Activated naive CD4-positive, alpha-beta T cell treated with anti-CD3 and anti-CD28 coated beads, Interleukin-2, amount 50 U/mL, for 24 hours (primary cell): ENCODE results near the gene PXMP4.

ENCODE experiments used
- H3K27ac Mint-ChIP-seq: one replicate; pipeline ENCODE4 v1.8.0; 2021; ENCODE audit warnings: mild to moderate bottlenecking, mixed read lengths
- H3K27me3 Mint-ChIP-seq: one replicate; pipeline ENCODE4 v1.8.0; 2021; ENCODE audit warnings: mixed read lengths
- H3K36me3 Mint-ChIP-seq: one replicate; pipeline ENCODE4 v1.8.0; 2021; ENCODE audit warnings: mixed read lengths
- H3K4me1 Mint-ChIP-seq: one replicate; pipeline ENCODE4 v1.8.0; 2021; ENCODE audit warnings: mixed read lengths
- H3K4me3 Mint-ChIP-seq: one replicate; pipeline ENCODE4 v1.8.0; 2021; ENCODE audit warnings: mild to moderate bottlenecking, mixed read lengths
- H3K9me3 Mint-ChIP-seq: one replicate; pipeline ENCODE4 v1.8.0; 2021; ENCODE audit warnings: mixed read lengths

The PXMP4 gene

DNA sequence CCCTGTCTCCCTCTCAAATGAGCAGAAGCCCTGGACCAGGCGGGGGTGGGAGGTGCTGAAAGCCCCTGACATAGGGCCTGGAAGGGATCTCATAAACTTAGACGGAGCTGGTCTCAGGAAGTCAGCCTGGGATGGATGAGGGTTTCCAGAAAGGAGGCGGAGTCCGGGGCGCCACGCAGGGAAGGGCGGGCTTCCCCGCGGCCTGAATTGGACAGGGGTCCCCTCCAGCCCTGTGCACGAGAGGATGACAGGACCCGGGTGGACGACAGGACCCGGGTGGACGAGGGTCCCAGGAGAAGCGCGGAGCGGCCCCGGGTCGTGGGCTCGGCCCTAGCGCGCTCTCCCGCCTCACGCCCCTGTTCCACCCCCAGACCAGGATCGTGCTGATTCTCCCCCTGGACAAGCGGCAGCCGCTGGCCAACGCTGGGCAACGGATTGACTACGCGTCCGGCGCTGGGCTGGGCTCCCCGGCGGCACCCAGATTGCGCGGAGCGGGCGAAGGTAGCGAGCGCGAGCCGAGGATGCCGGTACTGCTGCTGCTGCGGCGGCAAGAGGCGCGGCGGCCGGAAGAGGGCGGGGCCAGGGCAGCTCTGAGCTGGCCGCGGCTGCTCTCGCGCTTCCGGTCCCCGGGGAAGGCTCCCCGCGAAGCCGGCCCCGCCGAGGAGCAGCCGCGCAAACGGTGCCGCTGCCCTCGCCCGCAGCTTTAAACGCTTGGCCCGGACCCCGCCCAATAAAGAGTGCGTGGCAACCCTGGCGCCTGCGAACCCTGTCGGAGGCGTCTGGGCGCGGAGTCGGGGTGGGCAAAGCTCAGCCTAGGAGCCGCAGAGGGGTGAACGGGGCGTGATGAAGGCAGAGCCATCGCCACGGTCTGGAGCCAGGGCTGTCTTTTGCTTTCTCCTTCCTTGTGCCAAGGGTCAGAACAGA lies 56.7 kb downstream of the PXMP4 start:
- peaks cover 29% of the 10 kb centered on the region for H3K4me1 Mint-ChIP-seq
- no peaks in the 10 kb centered on the region for H3K9me3 Mint-ChIP-seq
- H3K27ac Mint-ChIP-seq = peak overlapping the region; percentile 88
- H3K36me3 Mint-ChIP-seq = no peaks in the 10 kb centered on the region
- H3K4me3 Mint-ChIP-seq = peak overlapping the region; percentile 88
- no peaks in the 10 kb centered on the region for H3K27me3 Mint-ChIP-seq

DNA sequence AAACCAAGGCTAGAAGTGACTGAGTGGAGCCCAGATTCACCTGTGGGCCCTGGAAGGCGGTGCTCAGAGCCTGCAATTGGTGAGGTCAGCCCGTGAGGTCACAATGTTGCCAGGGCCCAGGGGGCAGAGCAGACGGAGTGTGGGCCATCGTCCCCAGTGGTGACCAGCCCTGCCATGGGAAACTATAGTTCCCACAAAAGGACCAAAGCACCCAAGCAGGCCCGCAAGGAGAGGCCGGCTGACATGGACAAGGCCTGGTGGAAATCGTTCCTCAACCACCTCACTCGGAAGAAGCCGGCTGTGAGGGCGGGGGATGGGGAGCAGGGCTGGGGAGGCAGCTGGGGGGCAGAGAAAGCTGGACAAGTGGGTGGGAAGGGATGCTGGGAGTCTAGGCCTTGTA lies 57.9 kb downstream of the PXMP4 start, which contains the start of gene C20orf144:
Gene C20orf144, plus strand, starts transcription at position 156 of the 400 bp plus-strand sequence. Its CDS starts 19 bp downstream, at position 175.
- H3K27ac Mint-ChIP-seq = peak within 1 kb of the TSS; percentile 77
- peak within 1 kb of the TSS; percentile 88 for H3K4me3 Mint-ChIP-seq
- H3K27me3 Mint-ChIP-seq = no peaks in the 10 kb centered on the region
- peaks cover 26% of the 10 kb centered on the region for H3K4me1 Mint-ChIP-seq
- no peaks in the 10 kb centered on the region for H3K36me3 Mint-ChIP-seq
- H3K9me3 Mint-ChIP-seq = no peaks in the 10 kb centered on the region

DNA sequence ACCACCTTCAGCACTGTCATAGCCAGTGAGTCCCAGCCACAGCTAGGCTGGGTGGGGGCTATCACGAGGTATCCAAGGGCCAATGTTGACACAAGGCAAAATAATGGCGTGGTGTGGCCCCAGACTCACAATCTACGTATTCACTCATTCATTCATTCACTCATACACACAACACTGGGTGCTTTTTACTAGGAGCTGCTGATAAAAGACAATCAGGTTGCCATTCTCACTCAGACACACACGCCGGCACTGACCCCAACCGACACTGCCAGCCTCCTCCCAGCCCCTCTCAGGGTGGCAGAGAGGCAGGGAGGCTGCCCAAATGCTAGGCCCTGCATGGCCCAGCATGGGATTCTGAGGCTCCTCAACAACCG lies 59.4 kb downstream of the PXMP4 start:
- no peak overlapping the region for H3K4me3 Mint-ChIP-seq
- H3K27ac Mint-ChIP-seq = no peak overlapping the region
- H3K27me3 Mint-ChIP-seq = no peaks in the 10 kb centered on the region
- H3K9me3 Mint-ChIP-seq = no peaks in the 10 kb centered on the region
- peaks cover 20% of the 10 kb centered on the region for H3K4me1 Mint-ChIP-seq
- H3K36me3 Mint-ChIP-seq = no peaks in the 10 kb centered on the region

DNA sequence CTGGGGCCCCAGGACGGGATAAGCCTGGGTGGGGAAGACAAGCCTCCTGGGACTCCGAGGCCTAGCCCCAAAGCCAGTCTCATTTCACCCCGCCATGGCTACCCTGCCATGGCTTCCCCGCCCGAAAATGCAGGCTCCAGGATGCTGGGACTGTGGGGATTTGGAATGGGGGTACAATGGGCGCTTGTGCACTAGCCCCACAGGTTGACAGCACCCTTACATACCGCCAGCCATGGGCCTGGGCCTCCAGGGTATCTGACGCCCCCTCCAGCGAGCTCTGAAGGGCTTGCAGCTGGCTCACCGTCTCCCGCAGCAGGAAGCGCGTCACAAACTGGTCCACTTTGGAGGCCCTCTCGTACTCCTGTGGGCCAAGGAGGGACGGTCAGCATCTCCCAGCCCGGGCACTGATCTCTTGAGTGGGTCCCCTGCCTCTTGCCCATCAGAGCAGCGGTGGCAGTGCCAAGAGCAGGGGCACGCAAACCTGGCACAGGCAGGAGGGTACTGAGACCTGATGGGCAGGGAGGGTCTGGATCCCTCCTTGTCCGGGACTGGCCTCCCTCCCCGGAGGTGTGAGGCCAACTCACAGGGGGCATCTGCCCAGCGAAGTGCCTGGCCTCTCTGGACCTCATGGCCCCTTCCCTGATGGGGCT lies 60.0 kb downstream of the PXMP4 start:
- no peak overlapping the region for H3K4me3 Mint-ChIP-seq
- no peaks in the 10 kb centered on the region for H3K36me3 Mint-ChIP-seq
- H3K4me1 Mint-ChIP-seq = peaks cover 16% of the 10 kb centered on the region
- no peaks in the 10 kb centered on the region for H3K9me3 Mint-ChIP-seq
- no peaks in the 10 kb centered on the region for H3K27me3 Mint-ChIP-seq
- H3K27ac Mint-ChIP-seq = no peak overlapping the region

DNA sequence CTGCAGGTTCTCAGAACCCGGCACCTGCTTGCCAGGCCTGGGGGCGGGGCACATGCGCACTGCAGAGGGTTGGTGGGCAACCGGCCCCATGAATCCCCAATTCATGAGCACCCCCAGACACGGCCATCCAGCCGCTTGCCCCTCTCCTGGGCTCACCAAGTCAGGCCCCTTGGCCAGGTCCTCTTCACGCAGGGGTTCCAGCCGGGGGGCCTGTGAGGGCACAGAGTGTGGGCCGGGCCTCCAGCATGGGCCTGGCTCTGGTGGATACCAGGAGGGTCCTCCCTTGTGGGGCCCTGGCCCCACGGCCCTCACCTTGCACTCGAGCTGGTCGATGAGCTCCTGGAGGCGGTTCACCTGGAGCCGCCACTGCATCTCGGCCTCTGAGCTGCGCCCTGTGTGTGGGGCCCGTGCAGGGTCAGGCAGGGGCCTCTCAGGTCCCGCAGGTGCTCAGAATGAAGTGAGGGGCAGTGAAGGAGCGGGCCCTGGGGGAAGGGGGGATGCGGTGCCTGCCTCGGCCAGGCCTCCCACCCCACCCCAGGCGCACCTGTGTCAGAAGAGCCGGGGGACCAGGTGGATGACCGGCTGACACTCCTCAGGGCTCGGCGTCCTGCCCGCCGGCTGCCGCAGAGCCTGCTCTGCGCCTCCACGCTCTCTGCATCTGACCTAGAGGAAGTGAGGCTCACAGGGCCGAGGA lies 60.6 kb downstream of the PXMP4 start:
- Mint-ChIP-seq H3K9me3 (no peaks in the 10 kb centered on the region), H3K27ac (no peak overlapping the region), H3K4me3 (no peak overlapping the region), H3K4me1 (peaks cover 9% of the 10 kb centered on the region), H3K36me3 (no peaks in the 10 kb centered on the region), H3K27me3 (no peaks in the 10 kb centered on the region)

DNA sequence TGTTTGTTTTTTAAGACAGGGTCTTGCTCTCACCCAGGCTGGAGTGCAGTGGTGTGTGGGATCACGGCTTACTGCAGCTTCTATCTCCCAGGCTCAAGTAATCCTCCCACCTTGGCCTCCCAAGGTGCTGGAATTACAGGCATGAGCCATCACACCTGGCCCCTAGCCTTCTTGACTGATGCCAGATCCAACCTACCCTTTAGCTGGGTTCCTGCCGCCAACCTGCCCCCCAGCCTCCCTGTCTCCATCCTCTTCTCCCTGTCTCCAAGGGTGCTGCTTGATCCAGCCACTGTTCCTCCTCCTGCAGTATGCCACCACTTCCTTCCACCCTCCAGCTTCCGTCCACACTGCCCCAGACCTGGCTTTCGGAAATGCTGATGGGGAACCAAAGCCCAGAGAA lies 61.2 kb downstream of the PXMP4 start:
- H3K9me3 Mint-ChIP-seq = no peaks in the 10 kb centered on the region
- H3K27me3 Mint-ChIP-seq = no peaks in the 10 kb centered on the region
- no peak overlapping the region for H3K27ac Mint-ChIP-seq
- H3K4me1 Mint-ChIP-seq = peaks cover 6% of the 10 kb centered on the region
- H3K4me3 Mint-ChIP-seq = no peak overlapping the region
- no peaks in the 10 kb centered on the region for H3K36me3 Mint-ChIP-seq

DNA sequence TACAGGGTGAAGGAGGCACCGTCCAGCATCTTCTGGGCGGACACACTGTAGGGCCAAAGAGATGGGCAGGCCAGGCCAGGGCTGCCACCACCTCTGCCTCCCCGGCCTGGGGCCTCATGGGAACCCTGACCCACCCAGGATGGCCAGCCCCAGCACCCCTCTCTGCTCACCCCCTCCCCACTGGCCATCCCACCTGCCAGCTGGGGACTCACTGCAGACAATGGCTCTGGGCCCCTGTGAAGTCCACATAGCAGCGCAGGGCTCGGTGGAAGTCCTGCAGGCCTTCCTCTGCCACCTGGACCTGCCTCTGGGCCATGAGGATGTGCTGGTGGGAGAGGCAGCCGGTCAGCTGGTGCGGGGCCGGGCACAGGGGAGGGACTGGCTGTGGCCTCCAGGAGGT lies 61.6 kb downstream of the PXMP4 start:
- peaks cover 7% of the 10 kb centered on the region for H3K4me1 Mint-ChIP-seq

DNA sequence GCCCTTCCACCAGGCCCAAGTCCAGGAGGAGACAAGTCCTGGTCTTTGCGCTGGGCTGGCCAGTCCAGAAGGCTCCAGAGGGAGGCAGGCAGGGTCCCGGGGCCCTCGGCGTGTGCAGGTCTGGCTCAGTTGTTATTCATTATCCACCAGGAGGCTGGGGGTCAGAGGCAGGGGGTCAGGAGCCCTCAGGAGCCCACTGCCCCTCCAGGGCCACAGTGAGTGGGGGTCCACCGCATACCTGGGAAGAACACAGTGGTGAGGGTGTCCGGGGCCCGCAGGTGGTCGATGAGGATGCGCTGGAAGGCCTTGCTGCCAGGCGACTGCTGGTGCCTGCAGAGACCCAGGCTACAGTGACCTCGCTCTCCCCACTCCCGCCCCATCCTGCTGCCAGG lies 62.4 kb downstream of the PXMP4 start:
- Mint-ChIP-seq H3K27ac (no peak overlapping the region), H3K4me3 (no peak overlapping the region), H3K36me3 (no peaks in the 10 kb centered on the region), H3K27me3 (no peaks in the 10 kb centered on the region), H3K9me3 (no peaks in the 10 kb centered on the region), H3K4me1 (peaks cover 9% of the 10 kb centered on the region)

More for the DNA sequence above, 61.6 kb downstream of the PXMP4 start:
- H3K9me3 Mint-ChIP-seq = no peaks in the 10 kb centered on the region
- H3K27me3 Mint-ChIP-seq = no peaks in the 10 kb centered on the region
- H3K36me3 Mint-ChIP-seq = no peaks in the 10 kb centered on the region
- H3K4me3 Mint-ChIP-seq = no peak overlapping the region
- H3K27ac Mint-ChIP-seq = no peak overlapping the region

DNA sequence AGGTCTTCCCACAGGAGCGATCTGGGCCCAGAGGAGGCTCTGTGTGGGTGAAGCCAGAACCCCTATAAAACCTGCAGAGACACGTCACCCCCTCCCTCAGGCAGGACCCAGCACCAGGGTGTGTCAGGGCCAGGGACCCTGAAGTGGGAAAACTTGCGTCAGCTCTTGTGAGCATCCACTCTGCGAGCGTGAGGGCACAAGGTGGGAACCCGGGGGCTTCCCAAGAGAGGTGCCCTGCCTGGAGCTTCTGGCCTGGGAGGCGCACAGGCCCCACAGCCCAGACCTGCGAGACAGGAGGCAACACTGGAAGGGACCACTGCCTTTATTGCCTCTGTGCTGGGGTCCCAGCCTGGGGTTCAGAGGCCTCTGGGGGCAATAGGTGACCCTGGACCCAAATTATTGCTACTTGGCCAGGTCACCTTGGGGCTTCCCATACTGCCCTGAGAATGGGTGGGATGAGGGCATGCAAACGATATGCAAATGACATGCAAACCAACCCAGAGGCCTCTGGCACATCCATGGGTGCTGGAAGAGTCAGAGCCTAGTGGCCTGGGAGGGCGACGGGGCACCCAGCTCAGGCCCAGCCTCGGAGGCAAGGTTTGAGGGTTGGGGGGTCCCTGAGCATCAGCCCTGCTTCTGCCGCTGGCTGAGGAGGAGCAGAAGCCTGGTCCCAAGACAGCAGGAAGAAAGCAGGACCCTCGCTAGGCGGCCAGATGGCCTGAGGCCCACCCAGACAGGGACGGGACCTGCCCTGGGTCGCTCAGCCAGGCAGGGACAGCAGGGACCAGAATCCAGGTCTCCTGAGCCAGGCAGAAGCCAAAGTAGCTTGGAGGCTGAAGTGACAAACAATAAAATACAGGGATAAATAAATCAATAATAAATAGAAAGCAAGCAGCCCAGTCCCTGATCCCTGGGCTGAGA lies 63.1 kb downstream of the PXMP4 start:
- peaks cover 10% of the 10 kb centered on the region for H3K4me1 Mint-ChIP-seq
- H3K27ac Mint-ChIP-seq = no peak overlapping the region
- H3K4me3 Mint-ChIP-seq = no peak overlapping the region
- H3K36me3 Mint-ChIP-seq = no peaks in the 10 kb centered on the region
- H3K27me3 Mint-ChIP-seq = no peaks in the 10 kb centered on the region
- no peaks in the 10 kb centered on the region for H3K9me3 Mint-ChIP-seq

DNA sequence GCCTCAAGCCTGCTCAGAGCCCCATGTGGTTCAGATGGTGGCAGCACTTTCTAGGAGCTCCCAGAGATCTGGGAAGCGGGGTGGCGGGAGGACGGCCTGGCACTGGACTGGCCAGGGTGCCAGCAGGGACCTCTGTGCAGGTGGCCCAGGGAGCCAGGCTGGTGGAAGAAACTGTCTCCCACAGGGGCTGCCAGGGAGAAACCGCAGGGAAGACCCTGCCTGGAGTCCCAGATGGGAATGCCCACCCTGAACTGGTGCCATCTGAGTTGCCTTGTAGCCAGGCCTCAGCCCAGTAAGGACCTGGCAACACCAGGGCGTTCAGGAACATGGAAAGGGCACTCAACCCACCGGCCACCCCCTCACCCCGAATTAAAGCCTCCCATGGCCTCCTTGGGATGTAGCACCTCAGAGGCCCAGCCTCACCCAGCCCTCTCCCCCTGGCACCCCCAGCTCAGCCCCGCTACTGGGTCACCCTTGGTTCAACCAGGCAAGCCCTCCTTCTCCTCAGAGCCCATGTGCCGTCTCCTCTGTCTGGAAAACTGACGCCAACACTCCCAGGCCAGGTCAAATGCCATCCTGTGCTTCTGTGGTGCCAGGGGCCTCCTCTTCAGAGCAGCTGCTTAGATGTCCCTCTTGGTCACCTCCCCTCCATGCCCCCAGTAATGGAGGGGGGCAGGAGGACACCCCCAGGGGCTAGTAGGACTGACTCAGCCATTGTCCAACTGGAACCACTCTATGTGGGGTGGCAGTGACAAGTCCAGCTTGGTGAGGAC lies 63.9 kb downstream of the PXMP4 start:
- Mint-ChIP-seq H3K4me1 (peaks cover 10% of the 10 kb centered on the region), H3K27ac (no peak overlapping the region)

DNA sequence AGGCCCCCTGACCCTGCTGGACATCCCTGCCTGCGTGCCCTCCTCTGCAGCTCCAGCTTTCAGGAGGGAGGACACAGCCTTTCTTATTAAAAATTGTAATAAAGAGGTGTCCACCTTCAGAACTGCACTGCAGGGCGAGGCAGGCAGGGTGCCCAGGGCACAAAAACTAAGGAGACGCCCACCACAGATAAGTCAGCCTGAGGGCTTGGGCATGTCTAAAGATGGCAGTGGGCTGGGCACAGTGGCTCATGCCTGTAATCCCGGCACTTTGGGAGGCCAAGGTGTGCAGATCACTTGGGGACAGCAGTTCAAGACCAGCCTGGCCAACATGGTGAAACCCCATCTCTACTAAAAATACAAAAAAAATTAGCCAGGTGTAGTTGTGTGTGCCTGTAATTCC lies 64.9 kb downstream of the PXMP4 start:
- H3K27ac Mint-ChIP-seq = no peak overlapping the region

More for the DNA sequence above, 63.9 kb downstream of the PXMP4 start:
- Mint-ChIP-seq H3K36me3 (no peaks in the 10 kb centered on the region), H3K9me3 (no peaks in the 10 kb centered on the region), H3K27me3 (no peaks in the 10 kb centered on the region), H3K4me3 (no peak overlapping the region)

DNA sequence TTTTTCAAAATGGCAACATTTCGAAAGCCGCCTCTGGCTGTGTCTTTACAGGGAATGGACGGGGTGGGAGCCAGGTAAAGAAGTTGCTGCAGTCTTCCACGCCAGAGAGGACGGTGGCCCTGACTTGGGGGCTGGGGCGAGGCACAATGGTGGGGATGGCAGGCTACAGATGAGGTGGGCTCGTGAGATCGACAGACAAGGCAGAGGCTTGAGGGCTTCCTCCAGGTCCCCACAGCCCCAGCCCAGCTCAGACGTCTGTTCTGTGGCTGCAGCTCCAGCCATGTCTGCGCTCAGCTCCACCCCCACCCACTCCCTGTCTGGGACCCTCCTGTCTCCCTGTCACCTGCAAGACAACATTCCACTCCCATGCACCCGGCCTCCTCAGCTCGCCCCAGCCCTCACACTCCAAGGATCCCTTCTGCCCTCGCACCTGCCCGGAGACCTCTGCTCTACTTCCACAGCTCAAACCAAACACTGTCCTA lies 65.4 kb downstream of the PXMP4 start:
- Mint-ChIP-seq H3K4me3 (no peak overlapping the region), H3K9me3 (no peaks in the 10 kb centered on the region)

More for the DNA sequence above, 64.9 kb downstream of the PXMP4 start:
- H3K9me3 Mint-ChIP-seq = no peaks in the 10 kb centered on the region
- peaks cover 10% of the 10 kb centered on the region for H3K4me1 Mint-ChIP-seq
- no peak overlapping the region for H3K4me3 Mint-ChIP-seq
- H3K27me3 Mint-ChIP-seq = no peaks in the 10 kb centered on the region
- H3K36me3 Mint-ChIP-seq = no peaks in the 10 kb centered on the region

DNA sequence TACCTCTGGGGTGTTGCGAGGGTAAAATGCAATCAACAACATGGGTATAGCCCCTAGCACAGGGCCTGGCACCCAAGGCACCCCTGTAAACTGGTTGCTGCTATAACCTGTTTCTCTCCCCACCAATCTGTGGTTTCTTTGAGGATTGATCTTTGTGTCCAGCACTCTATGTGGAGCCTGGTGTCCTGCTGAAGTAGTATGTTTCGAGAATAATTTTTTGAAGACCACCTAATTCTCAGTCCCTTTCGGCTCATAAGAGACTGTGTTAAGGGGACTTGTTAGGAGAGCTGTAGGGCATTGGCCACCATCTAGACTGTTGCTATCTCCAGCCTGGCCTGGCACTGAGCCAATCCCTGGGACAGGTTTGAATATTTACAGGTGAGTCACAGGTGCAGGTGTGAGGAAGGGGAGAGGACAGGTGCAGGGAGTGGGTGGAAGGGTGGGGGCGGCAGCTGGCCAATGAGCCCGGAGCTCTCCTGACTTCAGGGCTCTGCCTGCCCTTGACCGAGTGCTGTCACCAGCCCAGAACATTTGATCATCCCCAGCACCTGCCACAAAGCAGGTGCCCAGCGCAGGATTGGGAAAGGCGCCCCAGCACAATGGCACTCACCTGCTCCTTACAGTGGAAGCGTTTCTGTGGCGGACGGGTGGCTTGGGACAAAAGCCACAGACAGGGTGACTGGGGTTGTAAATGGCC lies 66.1 kb downstream of the PXMP4 start:
- Mint-ChIP-seq H3K4me3 (no peak overlapping the region), H3K9me3 (no peaks in the 10 kb centered on the region), H3K27me3 (no peaks in the 10 kb centered on the region), H3K4me1 (peaks cover 10% of the 10 kb centered on the region), H3K36me3 (no peaks in the 10 kb centered on the region), H3K27ac (peak overlapping the region; percentile 17)

More for the DNA sequence above, 65.4 kb downstream of the PXMP4 start:
- peaks cover 10% of the 10 kb centered on the region for H3K4me1 Mint-ChIP-seq
- no peaks in the 10 kb centered on the region for H3K36me3 Mint-ChIP-seq
- H3K27me3 Mint-ChIP-seq = no peaks in the 10 kb centered on the region
- H3K27ac Mint-ChIP-seq = no peak overlapping the region
